Glutamatergic neuron (in vitro differentiated cells): Measurements from ENCODE around the gene NDUFB7. TPM values are rescaled to one million over a fixed set of nuclear protein-coding genes. Genes with fewer than 3 reads are reported as not detected.

Source experiments
- DNase-seq: peaks from one replicate; pipeline ENCODE4 v3.0.0; 2022
- H3K27ac Mint-ChIP-seq: one replicate; pipeline ENCODE4 v1.8.0; 2020; ENCODE audit warnings: mild to moderate bottlenecking, mixed read lengths, inconsistent platforms; ENCODE audit not compliant: unreplicated experiment
- H3K27me3 Mint-ChIP-seq: one replicate; pipeline ENCODE4 v1.8.0; 2020; ENCODE audit warnings: mild to moderate bottlenecking, moderate library complexity, mixed read lengths, inconsistent platforms; ENCODE audit not compliant: unreplicated experiment
- H3K36me3 Mint-ChIP-seq: one replicate; pipeline ENCODE4 v1.8.0; 2020; ENCODE audit warnings: mild to moderate bottlenecking, mixed read lengths, inconsistent platforms; ENCODE audit not compliant: unreplicated experiment
- H3K4me1 Mint-ChIP-seq: one replicate; pipeline ENCODE4 v1.8.0; 2020; ENCODE audit warnings: mild to moderate bottlenecking, low read depth, mixed read lengths, inconsistent platforms; ENCODE audit not compliant: unreplicated experiment
- H3K4me3 Mint-ChIP-seq: one replicate; pipeline ENCODE4 v1.8.0; 2020; ENCODE audit warnings: mild to moderate bottlenecking, mixed read lengths, inconsistent platforms; ENCODE audit not compliant: unreplicated experiment
- H3K9me3 Mint-ChIP-seq: one replicate; pipeline ENCODE4 v1.8.0; 2020; ENCODE audit warnings: mild to moderate bottlenecking, moderate library complexity, mixed read lengths, inconsistent platforms; ENCODE audit not compliant: unreplicated experiment
- total RNA-seq: library from RNA; stranded (reverse); fragmentation: NEBNext Ultra II Directional; extraction: Animal tissue kit (Norgen Biotek cat#: 25700); gene quantifications from one replicate; pipeline ENCODE4 v1.2.1, GENCODE V29; 2021; ENCODE audit not compliant: unreplicated experiment
- TF ChIP-seq, protein P1 (sequence below): fragments of 200-600 bp; sonication (generic); IDR thresholded peaks from one replicate; pipeline ENCODE4 v1.5.0; 2021; ENCODE audit not compliant: partially characterized antibody, unreplicated experiment

Gene NDUFB7
- total RNA-seq, 1 donor from 2014 or later, result 145 TPM

DNA sequence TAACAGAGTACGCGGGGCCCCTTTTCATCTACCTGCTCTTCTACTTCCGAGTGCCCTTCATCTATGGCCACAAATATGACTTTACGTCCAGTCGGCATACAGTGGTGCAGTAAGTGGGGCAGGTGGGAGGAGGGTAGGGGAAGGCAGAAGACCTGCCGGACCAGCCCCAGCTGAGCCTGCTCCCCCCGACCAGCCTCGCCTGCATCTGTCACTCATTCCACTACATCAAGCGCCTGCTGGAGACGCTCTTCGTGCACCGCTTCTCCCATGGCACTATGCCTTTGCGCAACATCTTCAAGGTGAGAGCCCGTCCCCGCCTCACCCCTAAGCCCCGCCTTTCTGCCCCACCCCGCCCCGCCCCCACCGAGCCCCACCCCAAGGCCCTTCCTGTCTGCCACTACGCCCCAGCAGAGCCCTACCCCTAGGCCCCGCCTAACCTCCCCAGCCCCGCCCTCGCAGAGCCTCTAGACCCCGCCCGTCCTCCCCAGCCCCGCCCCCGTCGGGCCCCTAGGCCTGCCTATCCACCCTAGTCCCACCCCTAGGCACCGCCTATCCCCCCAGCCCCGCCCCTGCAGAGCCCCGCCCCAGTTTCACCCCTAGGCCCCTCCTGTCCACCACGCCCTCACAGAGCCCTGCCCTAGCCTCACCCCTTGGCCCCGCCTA is 7.7 kb downstream of the NDUFB7 start:
- Mint-ChIP-seq H3K4me1 (peaks cover 13% of the 10 kb centered on the region), H3K27me3 (peaks cover 4% of the 10 kb centered on the region), H3K27ac (no peak overlapping the region), H3K9me3 (peaks cover 2% of the 10 kb centered on the region), H3K36me3 (no peaks in the 10 kb centered on the region), H3K4me3 (no peak overlapping the region)
- TF ChIP-seq, protein P1, sequence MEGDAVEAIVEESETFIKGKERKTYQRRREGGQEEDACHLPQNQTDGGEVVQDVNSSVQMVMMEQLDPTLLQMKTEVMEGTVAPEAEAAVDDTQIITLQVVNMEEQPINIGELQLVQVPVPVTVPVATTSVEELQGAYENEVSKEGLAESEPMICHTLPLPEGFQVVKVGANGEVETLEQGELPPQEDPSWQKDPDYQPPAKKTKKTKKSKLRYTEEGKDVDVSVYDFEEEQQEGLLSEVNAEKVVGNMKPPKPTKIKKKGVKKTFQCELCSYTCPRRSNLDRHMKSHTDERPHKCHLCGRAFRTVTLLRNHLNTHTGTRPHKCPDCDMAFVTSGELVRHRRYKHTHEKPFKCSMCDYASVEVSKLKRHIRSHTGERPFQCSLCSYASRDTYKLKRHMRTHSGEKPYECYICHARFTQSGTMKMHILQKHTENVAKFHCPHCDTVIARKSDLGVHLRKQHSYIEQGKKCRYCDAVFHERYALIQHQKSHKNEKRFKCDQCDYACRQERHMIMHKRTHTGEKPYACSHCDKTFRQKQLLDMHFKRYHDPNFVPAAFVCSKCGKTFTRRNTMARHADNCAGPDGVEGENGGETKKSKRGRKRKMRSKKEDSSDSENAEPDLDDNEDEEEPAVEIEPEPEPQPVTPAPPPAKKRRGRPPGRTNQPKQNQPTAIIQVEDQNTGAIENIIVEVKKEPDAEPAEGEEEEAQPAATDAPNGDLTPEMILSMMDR, result no peak
- DNase-seq, result peak; percentile 52

DNA sequence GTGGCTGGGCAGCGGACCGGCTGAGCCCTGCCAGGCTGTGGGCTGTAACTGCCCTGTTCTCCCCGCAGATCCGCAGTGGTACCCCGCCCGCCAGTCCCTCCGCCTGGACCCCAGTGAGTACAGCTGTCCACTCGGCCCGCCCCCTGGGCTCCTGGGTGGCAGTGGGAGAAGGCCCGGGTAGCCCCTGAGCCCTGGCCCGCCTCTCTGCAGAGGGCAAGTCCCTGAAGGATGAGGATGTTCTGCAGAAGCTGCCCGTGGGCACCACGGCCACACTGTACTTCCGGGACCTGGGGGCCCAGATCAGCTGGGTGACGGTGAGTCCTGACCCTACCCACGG is 8.3 kb downstream of the NDUFB7 start:
- DNase-seq, result no peak
- Mint-ChIP-seq H3K9me3 (peaks cover 2% of the 10 kb centered on the region), H3K27me3 (peaks cover 3% of the 10 kb centered on the region), H3K4me3 (no peak overlapping the region), H3K27ac (no peak overlapping the region), H3K4me1 (peaks cover 14% of the 10 kb centered on the region), H3K36me3 (no peaks in the 10 kb centered on the region)
- TF ChIP-seq, protein P1, result no peak

DNA sequence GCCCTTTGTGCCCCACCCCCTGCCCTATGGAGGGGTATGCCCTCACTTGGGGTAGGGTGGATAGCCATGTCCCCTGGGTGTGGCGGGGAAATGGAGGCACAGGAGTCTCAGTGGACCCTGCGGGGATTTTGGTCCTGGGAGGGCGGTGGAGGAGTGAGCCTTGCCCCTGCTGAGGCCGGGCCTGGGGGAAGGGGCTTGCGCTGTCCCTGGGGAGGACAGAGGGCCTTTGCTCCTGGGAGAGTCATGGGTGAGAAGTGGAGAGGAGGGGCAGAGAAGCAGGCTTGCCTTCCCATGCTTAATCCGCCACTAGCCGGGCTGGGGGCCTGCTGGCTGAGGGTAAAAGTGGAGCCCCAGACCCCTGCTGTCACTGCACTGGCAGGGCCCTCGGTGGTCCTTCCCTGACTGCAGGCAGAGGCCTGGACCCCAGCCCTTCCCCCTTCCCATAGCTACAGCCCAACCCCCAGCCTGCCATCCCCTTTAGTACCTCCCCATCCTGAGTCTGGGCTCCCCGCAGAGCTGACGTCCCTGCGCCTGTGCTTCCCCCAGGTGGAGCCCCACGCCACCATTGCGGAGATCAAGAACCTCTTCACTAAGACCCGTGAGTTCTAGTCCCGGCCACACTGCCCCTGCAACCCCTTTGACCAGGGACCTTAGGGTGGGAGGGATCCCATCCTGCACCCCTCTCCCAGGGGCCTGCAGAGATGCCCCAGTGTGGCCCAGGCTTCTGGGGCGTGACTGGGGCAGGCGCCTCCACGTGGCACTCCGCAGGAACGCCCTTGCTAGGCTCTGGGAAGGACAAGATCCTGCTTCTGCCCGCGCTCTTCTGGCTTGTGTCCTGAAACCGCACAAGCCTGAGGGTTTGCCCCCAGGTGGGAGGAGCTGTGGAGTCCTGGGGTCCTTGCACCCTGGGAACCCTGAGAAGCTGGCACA is 8.9 kb downstream of the NDUFB7 start:
- TF ChIP-seq, protein P1, result no peak
- DNase-seq, result no peak
- no peak overlapping the region for H3K4me3 Mint-ChIP-seq
- peaks cover 2% of the 10 kb centered on the region for H3K9me3 Mint-ChIP-seq
- no peak overlapping the region for H3K27ac Mint-ChIP-seq
- H3K4me1 Mint-ChIP-seq, result peaks cover 14% of the 10 kb centered on the region
- H3K36me3 Mint-ChIP-seq, result no peaks in the 10 kb centered on the region
- H3K27me3 Mint-ChIP-seq, result peaks cover 3% of the 10 kb centered on the region

DNA sequence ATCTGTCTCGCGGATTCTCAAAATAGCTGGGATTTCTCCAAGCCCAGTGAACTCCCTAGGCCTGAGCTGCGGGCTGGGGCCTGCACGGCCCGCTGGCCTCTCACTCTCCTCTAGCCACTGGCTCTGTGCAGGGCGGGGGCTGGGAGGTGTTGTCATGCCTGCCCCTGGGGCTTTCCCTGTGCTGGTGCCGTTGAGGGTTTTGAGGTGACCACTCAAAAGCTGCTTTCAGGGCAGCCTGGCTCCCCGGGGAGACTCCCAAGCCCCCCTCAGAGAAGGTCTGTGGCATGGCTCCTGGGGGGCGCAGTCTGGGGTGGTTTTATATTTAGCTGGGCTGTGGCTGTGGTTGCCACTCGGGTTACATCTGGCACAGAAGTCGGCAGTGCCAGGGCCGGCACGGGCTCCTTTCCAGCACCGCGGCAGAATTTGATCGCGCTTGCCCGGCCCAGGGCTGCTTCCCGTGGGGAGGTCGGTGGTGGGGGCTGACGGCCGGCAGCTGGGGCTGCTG is 10.0 kb downstream of the NDUFB7 start:
- Mint-ChIP-seq H3K4me1 (peaks cover 10% of the 10 kb centered on the region), H3K4me3 (peak overlapping the region; percentile 23), H3K36me3 (no peaks in the 10 kb centered on the region), H3K27me3 (no peaks in the 10 kb centered on the region), H3K27ac (peak overlapping the region; percentile 76), H3K9me3 (peaks cover 2% of the 10 kb centered on the region)
- DNase-seq, result peak; percentile 60
- TF ChIP-seq, protein P1, result no peak
